ENCODE results near the gene GTF3C6.

The GTF3C6 gene

DNA sequence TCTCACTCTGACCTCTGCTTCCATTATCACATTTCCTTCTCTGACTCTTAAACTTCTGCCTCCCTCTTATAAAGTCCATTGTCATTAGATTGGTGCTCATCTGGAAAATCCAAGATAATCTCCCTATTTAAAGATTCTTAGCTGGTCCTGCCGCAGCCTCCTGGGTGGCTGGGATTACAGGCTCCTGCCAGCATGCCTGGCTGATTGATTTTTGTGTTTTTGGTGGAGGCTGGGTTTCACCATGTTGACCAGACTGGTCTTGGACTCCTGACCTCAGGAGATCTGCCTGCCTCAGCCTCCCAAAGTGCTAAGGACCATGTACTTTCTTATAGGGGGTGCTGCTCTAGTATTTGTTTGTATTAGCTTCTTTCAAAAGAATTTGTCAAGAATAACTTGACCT, 18.1 kb downstream of the GTF3C6 start:
- Histone ChIP-seq H3K4me1 (peaks cover 5% of the 10 kb centered on the region; the same call in 1 of the 2 replicates), H3K27me3 (no peaks in the 10 kb centered on the region), H3K36me3 (no peaks in the 10 kb centered on the region), H3K9ac (no peak overlapping the region), H4K20me1 (no peaks in the 10 kb centered on the region), H3K4me2 (no peak overlapping the region), H3K27ac (no peak overlapping the region), H3K4me3 (no peak overlapping the region), H3K9me3 (no peaks in the 10 kb centered on the region)
- no peak for TF ChIP-seq Cebpa-rat (IDR thresholded peaks at IDR 0.05)

DNA sequence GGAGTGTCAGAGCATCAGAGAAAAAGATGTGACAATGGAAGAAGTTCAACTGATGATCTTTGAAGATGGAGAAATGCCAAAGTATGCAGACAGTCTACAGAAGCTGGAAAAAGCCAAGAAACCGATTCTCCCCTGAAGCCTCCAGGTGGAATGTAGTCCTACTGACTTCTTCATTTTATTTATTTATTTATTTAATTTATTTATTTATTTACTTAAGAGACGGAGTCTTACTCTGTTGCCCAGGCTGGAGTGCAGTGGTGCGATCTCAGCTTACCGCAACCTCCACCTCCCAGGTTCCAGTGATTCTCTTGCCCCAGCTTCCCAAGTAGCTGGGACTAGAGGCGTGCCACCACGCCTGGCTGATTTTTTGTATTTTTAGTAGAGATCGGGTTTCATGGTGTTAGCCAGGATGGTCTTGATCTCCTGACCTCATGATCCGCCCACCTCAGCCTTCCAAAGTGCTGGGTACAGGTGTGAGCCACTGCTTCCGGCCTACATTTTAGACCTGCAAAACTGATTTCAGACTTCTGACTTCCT, 21.1 kb downstream of the GTF3C6 start:
- H4K20me1 ChIP-seq, result peaks cover 16% of the 10 kb centered on the region; the same call in 1 of the 2 replicates
- peaks cover 25% of the 10 kb centered on the region for H3K4me1 ChIP-seq
- no peaks in the 10 kb centered on the region for H3K27me3 ChIP-seq
- no peaks in the 10 kb centered on the region for H3K9me3 ChIP-seq
- H3K4me3 ChIP-seq, result no peak overlapping the region
- H3K9ac ChIP-seq, result no peak overlapping the region
- H3K36me3 ChIP-seq, result no peaks in the 10 kb centered on the region
- H3K4me2 ChIP-seq, result no peak overlapping the region
- TF ChIP-seq Cebpa-rat (IDR thresholded peaks at IDR 0.05), result no peak
- H3K27ac ChIP-seq, result no peak overlapping the region

DNA sequence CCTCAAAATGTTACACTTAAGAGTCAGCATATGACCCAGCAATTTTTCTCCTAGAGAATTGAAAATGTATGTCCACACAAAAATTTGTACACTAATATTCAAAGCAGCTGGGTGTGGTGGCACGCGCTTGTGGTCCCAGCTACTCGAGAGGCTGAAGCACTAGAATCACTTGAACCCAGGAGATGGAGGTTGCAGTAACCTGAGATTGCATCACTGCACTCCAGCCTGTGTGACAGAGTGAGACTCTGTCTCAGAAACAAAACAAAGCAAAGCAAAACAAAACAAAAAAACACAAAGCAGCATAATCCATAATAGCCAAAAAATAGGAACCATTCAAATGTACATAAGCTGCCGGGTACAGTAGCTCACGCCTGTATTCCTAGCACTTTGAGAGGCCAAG, 21.7 kb downstream of the GTF3C6 start:
- Histone ChIP-seq H3K9me3 (no peaks in the 10 kb centered on the region), H3K4me3 (no peak overlapping the region), H3K9ac (no peak overlapping the region), H3K36me3 (peaks cover 4% of the 10 kb centered on the region), H3K27ac (no peak overlapping the region), H3K27me3 (no peaks in the 10 kb centered on the region), H3K4me2 (0 out of 2 replicates have a peak overlapping the region, but pooled peaks have one; percentile 74), H3K4me1 (peaks cover 26% of the 10 kb centered on the region), H4K20me1 (peaks cover 22% of the 10 kb centered on the region; the same call in 1 of the 2 replicates)
- TF ChIP-seq Cebpa-rat (IDR thresholded peaks at IDR 0.05), result no peak

DNA sequence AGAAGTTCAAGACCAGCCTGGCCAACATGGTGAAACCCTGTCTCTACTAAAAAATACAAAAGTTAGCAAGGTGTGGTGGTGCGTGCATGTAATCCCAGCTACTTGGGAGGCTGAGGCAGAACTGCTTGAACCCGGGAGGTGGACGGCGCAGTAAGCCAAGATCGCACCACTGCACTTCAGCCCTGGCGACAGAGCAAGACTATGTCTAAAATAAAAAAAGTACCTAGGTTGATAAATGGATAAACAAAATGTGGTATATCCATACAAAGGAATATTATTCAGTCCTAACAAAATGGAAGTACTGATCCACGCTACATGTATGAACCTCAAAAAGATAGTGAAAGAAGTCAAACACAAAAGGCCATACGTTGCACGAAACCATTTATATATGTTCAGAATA, 22.1 kb downstream of the GTF3C6 start:
- peaks cover 22% of the 10 kb centered on the region; the same call in 1 of the 2 replicates for H4K20me1 ChIP-seq
- peak overlapping the region; percentile 74 for H3K4me2 ChIP-seq
- H3K27me3 ChIP-seq, result no peaks in the 10 kb centered on the region
- no peak overlapping the region for H3K9ac ChIP-seq
- peaks cover 8% of the 10 kb centered on the region for H3K36me3 ChIP-seq
- no peak for TF ChIP-seq Cebpa-rat (IDR thresholded peaks at IDR 0.05)
- H3K4me1 ChIP-seq, result peaks cover 26% of the 10 kb centered on the region
- H3K4me3 ChIP-seq, result peak overlapping the region; percentile 88
- H3K27ac ChIP-seq, result no peak overlapping the region
- H3K9me3 ChIP-seq, result no peaks in the 10 kb centered on the region

DNA sequence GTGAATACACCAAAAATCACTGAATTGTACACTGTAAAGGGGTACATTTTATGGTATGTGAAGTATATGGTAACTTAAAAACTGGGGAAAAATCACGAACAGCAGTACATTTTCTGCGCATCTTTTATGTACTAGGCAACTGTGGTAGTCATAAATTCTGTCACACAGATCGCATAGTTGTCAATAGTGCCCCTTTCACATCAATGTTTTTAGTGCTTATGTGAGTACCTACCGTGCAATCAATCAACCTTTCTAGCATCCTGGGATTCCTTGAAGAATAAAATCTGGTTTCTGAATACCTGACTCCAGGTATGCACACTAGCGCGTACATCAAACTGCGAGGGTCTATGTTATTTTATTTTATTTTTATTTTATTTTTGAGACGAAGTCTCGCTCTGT, 22.7 kb downstream of the GTF3C6 start:
- H3K27ac ChIP-seq, result peak overlapping the region; percentile 86
- TF ChIP-seq Cebpa-rat (IDR thresholded peaks at IDR 0.05), result no peak
- H3K27me3 ChIP-seq, result no peaks in the 10 kb centered on the region
- peak overlapping the region; percentile 88 for H3K4me3 ChIP-seq
- H3K4me2 ChIP-seq, result peak overlapping the region; percentile 74
- H3K36me3 ChIP-seq, result peaks cover 14% of the 10 kb centered on the region
- peaks cover 22% of the 10 kb centered on the region; the same call in 1 of the 2 replicates for H4K20me1 ChIP-seq
- no peaks in the 10 kb centered on the region for H3K9me3 ChIP-seq
- peak overlapping the region; percentile 87 for H3K9ac ChIP-seq
- peaks cover 26% of the 10 kb centered on the region for H3K4me1 ChIP-seq

DNA sequence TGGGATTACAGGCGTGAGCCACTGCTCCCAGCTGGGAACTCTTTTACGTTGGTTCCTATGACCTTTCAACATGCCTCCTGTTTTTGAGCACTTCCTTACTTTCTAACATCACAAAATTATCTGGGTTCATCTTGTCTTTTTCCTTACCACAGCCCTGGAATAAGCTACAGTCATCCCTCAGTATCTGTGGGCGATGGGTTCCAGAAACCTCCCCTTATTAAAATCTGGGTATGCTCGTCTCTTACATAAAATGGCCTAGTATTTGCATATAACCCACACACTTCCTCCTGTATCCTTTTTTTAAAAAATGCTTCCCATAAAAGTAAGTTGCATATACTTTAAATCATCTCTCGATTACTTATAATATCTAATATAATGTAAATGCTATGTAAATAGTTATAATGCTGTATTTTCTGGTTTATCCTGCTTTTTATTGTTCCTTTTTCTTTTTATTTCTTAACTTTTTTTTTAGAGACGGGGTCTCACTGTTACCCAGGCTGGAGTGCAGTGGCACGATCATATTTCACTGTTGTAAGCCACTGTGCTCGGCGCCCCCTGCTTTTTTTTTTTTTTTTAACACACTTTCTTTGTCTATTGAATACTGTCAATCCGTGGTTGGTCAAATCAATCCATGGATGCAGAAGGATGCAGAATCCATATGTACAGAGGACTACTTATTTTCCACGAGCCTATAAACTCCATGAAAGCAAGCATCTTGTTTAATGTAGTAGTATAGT, 32.5 kb downstream of the GTF3C6 start:
- peaks cover 65% of the 10 kb centered on the region for H4K20me1 ChIP-seq
- no peaks in the 10 kb centered on the region for H3K9me3 ChIP-seq
- no peak for TF ChIP-seq Cebpa-rat (IDR thresholded peaks at IDR 0.05)
- no peak overlapping the region for H3K4me2 ChIP-seq
- H3K27ac ChIP-seq, result no peak overlapping the region
- no peaks in the 10 kb centered on the region for H3K27me3 ChIP-seq
- H3K9ac ChIP-seq, result no peak overlapping the region
- no peaks in the 10 kb centered on the region for H3K4me1 ChIP-seq
- no peak overlapping the region for H3K4me3 ChIP-seq
- H3K36me3 ChIP-seq, result peaks cover 94% of the 10 kb centered on the region

DNA sequence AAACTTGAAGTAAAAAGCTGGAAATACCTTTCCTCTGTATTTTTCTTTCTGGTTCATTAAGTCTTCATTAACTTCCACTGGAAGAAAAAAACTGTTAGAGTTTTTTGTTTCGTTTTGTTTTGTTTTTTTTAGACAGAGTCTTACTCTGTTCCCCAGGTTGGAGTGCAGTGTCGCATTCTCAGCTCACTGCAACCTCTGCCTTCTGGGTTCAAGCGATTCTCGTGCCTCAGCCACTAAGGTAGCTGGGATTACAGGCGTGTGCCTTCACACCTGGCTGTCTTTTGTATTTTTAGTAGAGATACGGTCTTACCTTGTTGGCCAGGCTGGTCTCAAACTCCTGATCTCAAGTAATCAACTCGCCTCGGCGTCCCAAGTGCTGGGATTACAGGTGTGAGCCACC, 38.2 kb downstream of the GTF3C6 start:
- H3K36me3 ChIP-seq, result peaks cover 91% of the 10 kb centered on the region
- H3K27ac ChIP-seq, result no peak overlapping the region
- no peaks in the 10 kb centered on the region for H3K27me3 ChIP-seq
- no peak overlapping the region for H3K4me2 ChIP-seq
- TF ChIP-seq Cebpa-rat (IDR thresholded peaks at IDR 0.05), result no peak
- H4K20me1 ChIP-seq, result peaks cover 50% of the 10 kb centered on the region
- H3K4me1 ChIP-seq, result no peaks in the 10 kb centered on the region
- no peak overlapping the region for H3K9ac ChIP-seq
- no peaks in the 10 kb centered on the region for H3K9me3 ChIP-seq
- H3K4me3 ChIP-seq, result no peak overlapping the region

DNA sequence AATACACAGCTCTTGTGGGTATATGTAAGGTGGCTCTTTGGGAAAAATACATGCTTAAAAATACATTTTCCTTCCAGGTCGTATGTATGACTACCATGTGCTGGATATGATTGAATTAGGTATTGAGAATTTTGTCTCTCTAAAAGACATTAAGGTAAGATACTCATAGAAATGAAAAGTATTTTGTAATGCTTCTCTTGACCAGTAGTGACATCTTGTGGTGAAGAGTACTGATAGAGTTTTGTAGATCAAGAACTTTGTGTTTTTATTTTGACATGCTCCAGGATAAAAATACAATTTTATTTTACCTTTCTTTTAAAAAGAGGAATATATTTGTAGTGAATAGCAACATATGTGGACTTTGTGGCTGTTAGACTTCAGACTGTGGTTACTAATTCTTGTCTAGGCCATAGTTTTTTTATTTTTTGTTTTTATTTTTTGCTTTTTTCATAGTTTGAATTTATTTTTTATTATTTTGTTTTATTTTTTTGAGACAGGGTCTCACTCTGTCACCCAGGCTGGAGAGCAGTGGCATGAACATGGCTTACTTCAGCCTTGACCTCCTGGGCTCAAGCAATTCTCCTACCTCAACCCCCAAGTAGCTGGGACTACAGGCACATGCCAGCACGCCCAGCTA, 41.2 kb downstream of the GTF3C6 start:
- H3K27ac ChIP-seq, result no peak overlapping the region

DNA sequence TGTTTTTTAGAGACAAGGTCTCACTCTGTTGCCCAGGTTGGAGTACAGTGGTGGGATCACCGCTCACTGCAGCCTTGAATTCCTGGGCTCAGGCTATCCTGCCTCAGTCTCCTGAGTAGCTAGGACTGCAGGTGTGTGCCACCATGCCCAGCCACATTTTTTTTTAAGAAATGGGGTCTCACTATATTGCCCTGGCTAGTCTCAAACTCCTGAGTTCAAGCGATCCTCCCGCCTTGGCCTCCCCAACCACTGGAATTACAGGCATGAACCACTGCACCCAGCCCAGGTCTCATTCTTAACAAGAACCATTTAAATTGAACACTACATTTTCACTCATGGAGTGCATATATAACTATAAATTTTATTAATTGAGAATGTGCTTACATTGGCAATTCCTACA, 43.8 kb downstream of the GTF3C6 start:
- Histone ChIP-seq H3K27me3 (no peaks in the 10 kb centered on the region), H3K9me3 (no peaks in the 10 kb centered on the region), H3K4me2 (no peak overlapping the region), H4K20me1 (peaks cover 54% of the 10 kb centered on the region), H3K4me3 (no peak overlapping the region), H3K9ac (no peak overlapping the region), H3K4me1 (no peaks in the 10 kb centered on the region), H3K36me3 (peaks cover 93% of the 10 kb centered on the region), H3K27ac (no peak overlapping the region)
- no peak for TF ChIP-seq Cebpa-rat (IDR thresholded peaks at IDR 0.05)

More for the DNA sequence above, 41.2 kb downstream of the GTF3C6 start:
- no peaks in the 10 kb centered on the region for H3K4me1 ChIP-seq
- H3K4me3 ChIP-seq, result no peak overlapping the region
- peaks cover 47% of the 10 kb centered on the region for H4K20me1 ChIP-seq
- no peak overlapping the region for H3K4me2 ChIP-seq
- H3K27me3 ChIP-seq, result no peaks in the 10 kb centered on the region
- TF ChIP-seq Cebpa-rat (IDR thresholded peaks at IDR 0.05), result no peak
- no peaks in the 10 kb centered on the region for H3K9me3 ChIP-seq
- no peak overlapping the region for H3K9ac ChIP-seq
- H3K36me3 ChIP-seq, result peaks cover 93% of the 10 kb centered on the region
